Adrenal gland (tissue), 5 donors: ENCODE results near the gene SKIC2.

Experiments used
- CTCF ChIP-seq, 6 experiments: fragments of 450-650 bp in 4 of 6; fragments of 200-600 bp in 2 of 6; sonication (generic) in 1 of 6; IDR thresholded peaks; 1 replicate in 5 of 6; 2 replicates in 1 of 6; pipeline versions ENCODE4 v1.5.1 to v1.8.0; 2016 to 2021; ENCODE audit warnings: antibody characterized with exemption in 6 of 6, mild to moderate bottlenecking in 2 of 6, moderate library complexity in 1 of 6
- POLR2A ChIP-seq, 2 donors: fragments of 450-650 bp; IDR thresholded peaks; one replicate each; pipeline ENCODE4 v1.6.1; 2017; ENCODE audit warnings: antibody characterized with exemption in 2 of 2, mild to moderate bottlenecking in 2 of 2, moderate library complexity in 1 of 2
- donor health status: DM: no; HTN: no; CAD: no.

GRCh38 chr6:31958741-31959739, at the start of gene SKIC2, which contains the start of gene NELFE:
- no peak for TF ChIP-seq CTCF (IDR thresholded peaks at IDR 0.05)
- TF ChIP-seq POLR2A (IDR thresholded peaks at IDR 0.05) = peak; percentile 26 to 67
